ENCODE results near the gene ALX1. TPM values are rescaled to one million over a fixed set of nuclear protein-coding genes. Genes with fewer than 3 reads are reported as not detected.
A peak's percentile ranks its signal among the peaks of the same experiment; 100 is the strongest.

The ALX1 gene
- total RNA-seq, 4 donors from 2014 or later = not detected

- peaks cover 88% of the 10 kb centered on the region for H3K27me3 ChIP-seq
- WGBS, 2 donors (ENCODE audit: low coverage in 1 of 2) = 7 to 18% methylated on average over 2 of the region's 2 CpGs
- no peaks in the 10 kb centered on the region for H3K36me3 ChIP-seq
- peaks cover 0 to 19% (median 0%) of the 10 kb centered on the region in 3 donors for H3K9me3 ChIP-seq
- H3K27ac ChIP-seq = no peak overlapping the region
- TF ChIP-seq EP300 (IDR thresholded peaks at IDR 0.05) (no peak), CTCF (IDR thresholded peaks at IDR 0.05) (no peak), POLR2AphosphoS5 (IDR thresholded peaks at IDR 0.05) (no peak), POLR2A (IDR thresholded peaks at IDR 0.05) (no peak)
- no peak for ATAC-seq
- peaks cover 0 to 21% (median 9%) of the 10 kb centered on the region in 3 donors for H3K4me1 ChIP-seq
- H3K4me3 ChIP-seq = no peak overlapping the region
These were observed 4.6 kb upstream of the ALX1 start for GRCh38 chr12:85275374-85275773.

- no peak for ATAC-seq
- WGBS, 2 donors (ENCODE audit: low coverage in 1 of 2) = 19 to 34% methylated on average over 2 to 3 of the region's 3 CpGs
- Histone ChIP-seq H3K36me3 (no peaks in the 10 kb centered on the region), H3K9me3 (peaks cover 0 to 19% (median 0%) of the 10 kb centered on the region in 3 donors), H3K4me1 (peaks cover 0 to 28% (median 12%) of the 10 kb centered on the region in 3 donors), H3K4me3 (no peak overlapping the region), H3K27me3 (peaks cover 99% of the 10 kb centered on the region), H3K27ac (no peak overlapping the region)
- no peak for TF ChIP-seq CTCF (IDR thresholded peaks at IDR 0.05)
- TF ChIP-seq POLR2AphosphoS5 (IDR thresholded peaks at IDR 0.05) = no peak
- TF ChIP-seq EP300 (IDR thresholded peaks at IDR 0.05) = no peak
- TF ChIP-seq POLR2A (IDR thresholded peaks at IDR 0.05) = no peak
These were observed 2.8 kb upstream of the ALX1 start for GRCh38 chr12:85277191-85277590.

GRCh38 chr12:85277900-85278597, 2.0 kb upstream of the ALX1 start:
- no peak overlapping the region for H3K27ac ChIP-seq
- H3K9me3 ChIP-seq = peaks cover 0 to 19% (median 0%) of the 10 kb centered on the region in 3 donors
- no peak overlapping the region for H3K4me3 ChIP-seq
- no peak for TF ChIP-seq POLR2A (IDR thresholded peaks at IDR 0.05)
- no peak for TF ChIP-seq POLR2AphosphoS5 (IDR thresholded peaks at IDR 0.05)
- TF ChIP-seq CTCF (IDR thresholded peaks at IDR 0.05) = no peak
- no peak for TF ChIP-seq EP300 (IDR thresholded peaks at IDR 0.05)
- H3K36me3 ChIP-seq = no peaks in the 10 kb centered on the region
- H3K27me3 ChIP-seq = peaks cover 99% of the 10 kb centered on the region
- ATAC-seq = no peak
- peaks cover 0 to 27% (median 12%) of the 10 kb centered on the region in 3 donors for H3K4me1 ChIP-seq
- 15% methylated on average over 13 of the region's 30 CpGs; no CpG with 5 or more reads in 1 of the 2 donors for WGBS, 2 donors (ENCODE audit: low coverage in 1 of 2)

- Histone ChIP-seq H3K9me3 (peaks cover 0 to 19% (median 0%) of the 10 kb centered on the region in 3 donors), H3K4me3 (peak overlapping the region in 1 of 2 donors; percentile 47), H3K4me1 (peaks cover 0 to 20% (median 12%) of the 10 kb centered on the region in 3 donors), H3K27ac (no peak overlapping the region), H3K27me3 (peaks cover 99% of the 10 kb centered on the region), H3K36me3 (no peaks in the 10 kb centered on the region)
- ATAC-seq = no peak
- TF ChIP-seq CTCF (IDR thresholded peaks at IDR 0.05) = no peak
- no peak for TF ChIP-seq POLR2AphosphoS5 (IDR thresholded peaks at IDR 0.05)
- no peak for TF ChIP-seq POLR2A (IDR thresholded peaks at IDR 0.05)
- no peak for TF ChIP-seq EP300 (IDR thresholded peaks at IDR 0.05)
- WGBS, 2 donors (ENCODE audit: low coverage in 1 of 2) = 45 to 48% methylated on average over 11 to 17 of the region's 37 CpGs
These were observed 1.2 kb upstream of the ALX1 start for GRCh38 chr12:85278598-85279448.

Measured in gastroesophageal sphincter (tissue), 4 donors.